ENCODE measurements around the gene OR2K2. TPM values are rescaled to one million over a fixed set of nuclear protein-coding genes. Genes with fewer than 3 reads are reported as not detected.

The OR2K2 gene
- total RNA-seq, 1 experiment from 2014 or later: not detected

GRCh38 chr9:111362526-111362925 lies 32.5 kb upstream of the OR2K2 start:
- Histone ChIP-seq H3K27me3 (ENCODE audit: control insufficient read depth, insufficient read depth, low read length) (no peaks in the 10 kb centered on the region), H3K4me3 (ENCODE audit: low read depth in 2 of 2, low read length in 2 of 2) (no peak overlapping the region), H3K4me1 (ENCODE audit: control insufficient read depth, insufficient read depth, low read length) (peaks cover under 1% of the 10 kb centered on the region; the same call in 1 of the 2 replicates), H3K9me3 (ENCODE audit: control insufficient read depth, insufficient read depth, low read depth, low read length) (no peaks in the 10 kb centered on the region), H3K27ac (ENCODE audit: low read length) (no peak overlapping the region), H3K36me3 (ENCODE audit: control insufficient read depth, insufficient read depth, low read length) (peaks cover 19% of the 10 kb centered on the region)
- in situ Hi-C loops (cut with HindIII; ENCODE audit: low pct_unique_long_range_greater_than_20kb, low sequenced_read_pairs) (no loop called here), intact Hi-C loops (cut with micrococcal nuclease; ENCODE audit: unreplicated experiment) (no loop called here)
- TSS peak; percentile 38 for BruUV-seq (replicated peaks)
- ATAC-seq (no peak), DNase-seq (ENCODE audit: low read depth, low spot score) (no peak)
- POLR2A ChIA-PET: no interaction called here
- CTCF ChIA-PET: no interaction called here
- TF ChIP-seq TCF7L2 (IDR thresholded peaks at IDR 0.05; ENCODE audit: low read depth, low read length) (no peak), CTCF (IDR thresholded peaks at IDR 0.05) (no peak), POLR2AphosphoS5 (IDR thresholded peaks at IDR 0.05; ENCODE audit: low read depth, low read length) (no peak), SIN3A (IDR thresholded peaks at IDR 0.05; ENCODE audit: borderline replicate concordance, insufficient read depth, low read depth, low read length) (no peak), REST (IDR thresholded peaks at IDR 0.05; ENCODE audit: insufficient read depth in 1 of 2, low read depth in 2 of 2, low read length in 1 of 2) (no peak)

- intact Hi-C loops (cut with micrococcal nuclease; ENCODE audit: unreplicated experiment): no loop called here
- Histone ChIP-seq H3K27ac (ENCODE audit: low read length) (no peak overlapping the region), H3K27me3 (ENCODE audit: control insufficient read depth, insufficient read depth, low read length) (no peaks in the 10 kb centered on the region), H3K4me1 (ENCODE audit: control insufficient read depth, insufficient read depth, low read length) (peaks cover 3% of the 10 kb centered on the region; the same call in 1 of the 2 replicates), H3K9me3 (ENCODE audit: control insufficient read depth, insufficient read depth, low read depth, low read length) (no peaks in the 10 kb centered on the region), H3K4me3 (ENCODE audit: low read depth in 2 of 2, low read length in 2 of 2) (no peak overlapping the region), H3K36me3 (ENCODE audit: control insufficient read depth, insufficient read depth, low read length) (peaks cover 12% of the 10 kb centered on the region)
- CTCF ChIA-PET: no interaction called here
- POLR2A ChIA-PET: no interaction called here
- BruUV-seq (replicated peaks): no TSS peak
- TF ChIP-seq SIN3A (IDR thresholded peaks at IDR 0.05; ENCODE audit: borderline replicate concordance, insufficient read depth, low read depth, low read length) (no peak), REST (IDR thresholded peaks at IDR 0.05; ENCODE audit: insufficient read depth in 1 of 2, low read depth in 2 of 2, low read length in 1 of 2) (no peak), TCF7L2 (IDR thresholded peaks at IDR 0.05; ENCODE audit: low read depth, low read length) (no peak), CTCF (IDR thresholded peaks at IDR 0.05) (no peak), POLR2AphosphoS5 (IDR thresholded peaks at IDR 0.05; ENCODE audit: low read depth, low read length) (no peak)
- DNase-seq (ENCODE audit: low read depth, low spot score) (no peak), ATAC-seq (no peak)
- in situ Hi-C loops (cut with HindIII; ENCODE audit: low pct_unique_long_range_greater_than_20kb, low sequenced_read_pairs): no loop called here
Measured at GRCh38 chr9:111360881-111361280, 30.9 kb upstream of the OR2K2 start.

Data from Panc1 (cell line).